ENCODE measurements around the gene PPP2R5C. TPM values are rescaled to one million over a fixed set of nuclear protein-coding genes. Genes with fewer than 3 reads are reported as not detected.

The PPP2R5C gene
- total and polyA plus RNA-seq, 2 experiments from 2014 or later: 60.4 to 84.9 TPM

- no peak overlapping the region for H3K4me3 ChIP-seq
- DNase-seq (ENCODE audit: low read depth in 1 of 2, low spot score in 1 of 2): no peak
Observed at GRCh38 chr14:101730626-101731186, 30.8 kb upstream of the PPP2R5C start.

GRCh38 chr14:101731187-101732080 lies 30.1 kb upstream of the PPP2R5C start:
- Histone ChIP-seq H3K9me3 (ENCODE audit: low read depth) (no peaks in the 10 kb centered on the region), H3K4me3 (no peak overlapping the region), H3K27me3 (no peaks in the 10 kb centered on the region), H3K27ac (no peak overlapping the region), H3K4me1 (ENCODE audit: low read depth) (no peaks in the 10 kb centered on the region), H3K36me3 (no peaks in the 10 kb centered on the region)
- DNase-seq (ENCODE audit: low read depth in 1 of 2, low spot score in 1 of 2): peak in 1 of 2 donors; percentile 85
- no peak for TF ChIP-seq CTCF (IDR thresholded peaks at IDR 0.05; ENCODE audit: low read depth, low read length)

More at GRCh38 chr14:101730626-101731186, 30.8 kb upstream of the PPP2R5C start:
- Histone ChIP-seq H3K4me1 (ENCODE audit: low read depth) (no peaks in the 10 kb centered on the region), H3K36me3 (no peaks in the 10 kb centered on the region), H3K9me3 (ENCODE audit: low read depth) (no peaks in the 10 kb centered on the region), H3K27ac (no peak overlapping the region), H3K27me3 (no peaks in the 10 kb centered on the region)
- TF ChIP-seq CTCF (IDR thresholded peaks at IDR 0.05; ENCODE audit: low read depth, low read length): no peak

GRCh38 chr14:101732118-101732517 lies 29.4 kb upstream of the PPP2R5C start:
- no peak for TF ChIP-seq CTCF (IDR thresholded peaks at IDR 0.05; ENCODE audit: low read depth, low read length)
- no peaks in the 10 kb centered on the region for H3K4me1 ChIP-seq (ENCODE audit: low read depth)

GRCh38 chr14:101733211-101733610 lies 28.3 kb upstream of the PPP2R5C start:
- no peaks in the 10 kb centered on the region for H3K27me3 ChIP-seq
- no peaks in the 10 kb centered on the region for H3K4me1 ChIP-seq (ENCODE audit: low read depth)
- no peak overlapping the region for H3K27ac ChIP-seq
- peak in 1 of 2 donors; percentile 68 for DNase-seq (ENCODE audit: low read depth in 1 of 2, low spot score in 1 of 2)
- no peak for TF ChIP-seq CTCF (IDR thresholded peaks at IDR 0.05; ENCODE audit: low read depth, low read length)
- no peaks in the 10 kb centered on the region for H3K9me3 ChIP-seq (ENCODE audit: low read depth)
- no peaks in the 10 kb centered on the region for H3K36me3 ChIP-seq
- H3K4me3 ChIP-seq: no peak overlapping the region

More at GRCh38 chr14:101732118-101732517, 29.4 kb upstream of the PPP2R5C start:
- Histone ChIP-seq H3K27ac (no peak overlapping the region), H3K27me3 (no peaks in the 10 kb centered on the region), H3K36me3 (no peaks in the 10 kb centered on the region), H3K9me3 (ENCODE audit: low read depth) (no peaks in the 10 kb centered on the region), H3K4me3 (no peak overlapping the region)
- peak in 1 of 2 donors; percentile 52 for DNase-seq (ENCODE audit: low read depth in 1 of 2, low spot score in 1 of 2)

GRCh38 chr14:101734246-101734847 lies 27.2 kb upstream of the PPP2R5C start:
- no peak for TF ChIP-seq CTCF (IDR thresholded peaks at IDR 0.05; ENCODE audit: low read depth, low read length)
- no peak overlapping the region for H3K4me3 ChIP-seq
- DNase-seq (ENCODE audit: low read depth in 1 of 2, low spot score in 1 of 2): no peak
- no peaks in the 10 kb centered on the region for H3K27me3 ChIP-seq
- H3K9me3 ChIP-seq (ENCODE audit: low read depth): no peaks in the 10 kb centered on the region
- H3K4me1 ChIP-seq (ENCODE audit: low read depth): no peaks in the 10 kb centered on the region
- H3K36me3 ChIP-seq: no peaks in the 10 kb centered on the region
- no peak overlapping the region for H3K27ac ChIP-seq

Data from cardiac muscle cell (in vitro differentiated cells and primary cell).